Effector CD8-positive, alpha-beta T cell (primary cell): Measurements from ENCODE around the gene CAPG.
"Not testable (repeated sequence)": the region's sequence is repeated elsewhere in the genome, so short reads cannot be mapped to it uniquely, and the experiment has no call there.

Experiments
- DNase-seq: peaks from one replicate; lab custom pipeline; 2025; lab: John Stamatoyannopoulos, UW
- total RNA-seq, 4 experiments: gene quantifications; one replicate each; lab custom pipeline; 2026; lab: John Stamatoyannopoulos, UW

Gene CAPG
- total RNA-seq: 5.8 to 45.9 (median 23.0) reads per million in 4 experiments

GRCh38 chr2:85409845-85410583, at the start of gene CAPG:
Gene CAPG (minus strand): TSS chr2:85410366. CDS start chr2:85402145, 8,221 bp downstream.
- DNase-seq: peak; percentile 13

GRCh38 chr2:85459771-85460170, 49.6 kb upstream of the CAPG start:
- DNase-seq: no peak

GRCh38 chr2:85458601-85459563, 48.7 kb upstream of the CAPG start:
- no peak for DNase-seq

- DNase-seq: no peak
Observed at GRCh38 chr2:85457877-85458316, 47.7 kb upstream of the CAPG start.

GRCh38 chr2:85457043-85457442, 46.9 kb upstream of the CAPG start:
- no peak for DNase-seq

- DNase-seq: no peak
Observed at GRCh38 chr2:85455552-85456090, 45.5 kb upstream of the CAPG start.

GRCh38 chr2:85453571-85453970, 43.4 kb upstream of the CAPG start:
- DNase-seq: no peak

GRCh38 chr2:85452237-85452636, 42.1 kb upstream of the CAPG start:
- DNase-seq: no peak

GRCh38 chr2:85449214-85449588, 39.0 kb upstream of the CAPG start:
- DNase-seq: no peak

- no peak for DNase-seq
Observed at GRCh38 chr2:85448461-85449213, 38.5 kb upstream of the CAPG start.

- no peak for DNase-seq
Observed at GRCh38 chr2:85447222-85447585, 37.0 kb upstream of the CAPG start.

GRCh38 chr2:85446296-85447221, 36.4 kb upstream of the CAPG start:
- no peak for DNase-seq

GRCh38 chr2:85445316-85446295, 35.4 kb upstream of the CAPG start:
- DNase-seq: no peak

GRCh38 chr2:85444629-85445172, 34.5 kb upstream of the CAPG start:
- no peak for DNase-seq

- DNase-seq: no peak
Observed at GRCh38 chr2:85441864-85442263, 31.7 kb upstream of the CAPG start.

- DNase-seq: no peak
Observed at GRCh38 chr2:85440729-85441128, 30.6 kb upstream of the CAPG start.

- no peak for DNase-seq
Observed at GRCh38 chr2:85439986-85440385, 29.8 kb upstream of the CAPG start.

GRCh38 chr2:85439569-85439968, 29.4 kb upstream of the CAPG start:
- not testable (repeated sequence) for DNase-seq

- DNase-seq: no peak
Observed at GRCh38 chr2:85439025-85439472, 28.9 kb upstream of the CAPG start.
